Nucleus accumbens (tissue), 56 donors: Measurements from ENCODE around the gene PRICKLE2.

ENCODE experiments used
- DNase-seq, 56 donors: peaks; one replicate each; lab custom pipeline; 2025; lab: John Stamatoyannopoulos, UW

The PRICKLE2 gene

DNA sequence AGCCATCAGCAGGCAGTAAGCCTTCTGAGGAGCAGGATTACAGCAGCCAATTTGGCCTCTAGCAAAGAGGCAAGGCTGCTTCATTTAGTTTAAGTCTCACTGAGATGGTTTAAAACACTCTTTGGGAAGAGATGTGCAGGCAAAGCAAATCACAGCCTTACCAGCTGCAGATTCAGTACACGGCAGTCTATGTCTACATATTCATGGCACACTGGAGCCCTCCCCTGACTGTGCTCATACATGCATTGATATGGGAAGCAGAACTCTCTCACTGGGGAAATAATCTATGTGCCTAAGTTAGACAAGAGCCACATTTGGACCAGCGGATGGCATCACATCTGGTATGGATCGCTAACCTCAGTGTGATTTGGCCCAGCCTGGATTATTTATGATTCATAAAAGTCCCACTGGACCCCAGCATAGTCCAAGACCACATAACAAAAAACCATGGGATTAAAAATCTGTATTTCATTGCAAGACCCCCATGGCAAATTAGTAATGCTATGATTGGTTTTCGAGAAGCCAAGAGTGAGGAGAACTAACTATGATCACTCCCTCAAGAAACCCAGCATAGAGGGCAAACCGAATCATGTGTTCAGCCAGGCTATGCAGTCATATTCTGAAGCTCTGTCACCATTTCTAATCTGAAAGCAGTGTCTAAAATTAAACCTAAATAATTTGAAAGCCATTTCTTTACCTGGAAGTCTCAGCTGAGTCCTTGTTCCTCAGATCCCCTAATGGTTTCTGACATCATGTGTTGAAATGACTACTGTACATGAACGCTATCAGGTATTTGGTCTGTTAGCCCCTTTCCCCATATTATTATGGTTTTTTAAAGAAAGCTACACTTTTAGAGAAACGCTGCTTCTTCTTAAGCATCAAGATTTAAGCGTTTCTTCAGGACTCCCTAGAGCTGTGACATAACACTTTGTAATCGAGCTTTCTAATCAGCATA is 1.2 kb downstream of the PRICKLE2 start:
- DNase-seq: peak in 42 of 56 donors; percentile 3 to 81 (median 36)

DNA sequence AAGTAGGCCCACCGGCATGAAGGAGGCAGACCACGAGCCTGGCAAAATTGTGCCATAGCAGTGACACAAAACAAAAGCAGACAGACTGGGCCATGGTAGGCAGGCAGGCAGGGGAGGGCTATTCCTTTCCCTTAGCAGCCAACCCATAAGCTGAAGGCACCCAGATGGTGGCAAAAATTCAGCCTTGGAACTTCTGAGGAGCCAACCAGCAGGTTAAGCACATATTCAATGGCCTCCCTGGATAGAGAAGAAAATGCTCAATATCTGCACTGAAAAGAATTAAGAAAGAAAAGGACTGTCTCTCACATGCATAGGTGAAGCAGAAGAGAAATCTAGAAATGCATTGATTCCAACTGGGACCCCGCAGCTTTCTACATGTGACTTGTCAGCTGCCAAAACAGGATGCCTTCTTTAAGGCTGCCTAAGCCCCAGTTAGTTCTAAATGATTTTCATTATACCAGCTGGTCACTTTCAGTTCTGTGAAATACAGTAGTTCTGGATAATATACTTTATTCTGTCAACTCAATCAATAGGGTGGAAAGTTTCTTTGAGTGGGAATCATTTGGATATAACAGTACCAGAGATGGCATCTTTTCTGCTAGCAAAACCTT is 2.7 kb downstream of the PRICKLE2 start:
- DNase-seq: peak in 3 of 56 donors; percentile 12 to 29 (median 20)

DNA sequence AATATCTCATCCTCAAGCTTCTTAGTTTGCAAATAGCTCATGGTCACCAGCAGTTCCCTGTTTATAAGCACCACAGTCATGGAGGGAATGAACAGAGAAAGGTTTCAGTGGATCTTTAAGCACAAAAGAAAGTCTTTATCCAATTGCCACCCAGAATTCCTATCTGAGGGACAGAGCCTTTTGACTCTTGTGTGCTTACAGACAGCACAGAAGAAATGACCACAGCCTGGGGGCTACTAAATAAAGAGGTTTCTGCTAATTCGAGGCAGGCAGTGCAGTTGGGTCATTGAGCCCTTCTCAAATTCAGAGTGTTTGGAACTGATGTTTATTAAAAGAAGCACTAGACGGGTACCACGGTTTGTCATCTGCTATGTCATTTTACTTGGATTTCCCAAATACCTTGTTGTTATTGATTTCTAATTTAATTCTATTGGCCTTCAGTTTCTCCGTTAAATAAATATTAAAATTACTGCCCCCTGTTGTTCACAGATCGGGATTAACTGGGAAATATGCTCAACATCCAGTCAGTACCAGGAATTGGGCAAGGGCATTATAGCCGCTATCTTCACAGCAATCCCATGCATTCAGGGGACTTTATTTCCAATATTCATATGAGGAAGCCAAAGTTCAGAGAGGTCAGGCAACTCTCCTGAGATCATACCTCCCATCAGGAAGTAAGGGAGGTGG is 3.6 kb downstream of the PRICKLE2 start:
- peak in 1 of 56 donors; percentile 33 for DNase-seq

DNA sequence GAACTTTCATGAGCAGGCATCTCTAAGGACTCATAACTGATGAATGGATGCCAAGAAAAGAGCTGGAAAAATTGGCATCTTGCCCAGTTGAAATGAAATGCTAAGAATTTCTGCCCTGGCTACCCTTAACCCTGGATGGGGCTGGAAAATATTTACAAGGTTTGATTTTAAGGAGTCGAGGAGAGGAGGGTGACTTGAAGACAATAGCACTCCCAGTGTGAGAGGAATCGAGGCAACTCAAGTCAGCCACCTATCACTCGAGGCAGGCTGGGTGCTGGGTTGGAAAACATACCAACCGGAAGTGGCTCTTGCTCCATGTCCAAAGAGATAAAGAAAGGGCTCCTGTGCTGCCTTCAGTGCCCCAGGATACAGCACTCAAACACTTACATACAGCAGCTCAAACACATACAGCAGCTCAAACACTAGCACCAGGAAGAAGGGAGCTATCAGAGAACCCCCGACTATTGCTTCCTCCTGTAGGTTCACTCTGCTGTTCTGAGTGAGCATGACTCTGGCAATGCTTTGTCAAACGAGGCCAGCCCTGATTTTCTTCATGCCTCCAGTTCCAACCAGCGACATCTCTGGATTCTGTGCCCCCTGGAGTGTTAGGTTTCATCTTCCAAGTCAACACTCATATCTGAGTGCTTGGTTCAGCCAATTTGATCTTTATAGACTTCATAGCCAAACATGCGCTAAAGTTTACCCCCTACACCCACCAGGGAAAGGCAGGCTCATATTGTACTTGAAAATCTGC is 4.9 kb downstream of the PRICKLE2 start:
- no peak for DNase-seq

DNA sequence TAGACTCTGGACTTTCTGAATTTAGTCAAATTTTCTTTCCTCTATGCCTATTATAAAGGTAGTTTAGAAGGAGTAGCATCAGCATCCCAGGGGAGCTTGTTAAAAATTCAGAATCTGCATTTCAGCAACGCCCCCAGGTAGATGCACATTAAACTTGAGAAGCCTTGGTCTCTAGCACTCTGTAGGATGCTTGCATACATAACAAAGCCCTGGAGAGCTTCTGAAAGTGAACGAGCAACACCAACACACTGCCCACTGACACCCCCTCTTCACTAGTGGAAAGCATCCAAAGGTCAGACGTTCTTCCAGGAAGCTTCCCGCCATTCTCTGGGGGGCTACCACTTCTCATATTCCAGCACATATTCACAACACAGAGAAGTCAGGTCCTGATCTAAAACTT is 6.5 kb downstream of the PRICKLE2 start:
- no peak for DNase-seq

DNA sequence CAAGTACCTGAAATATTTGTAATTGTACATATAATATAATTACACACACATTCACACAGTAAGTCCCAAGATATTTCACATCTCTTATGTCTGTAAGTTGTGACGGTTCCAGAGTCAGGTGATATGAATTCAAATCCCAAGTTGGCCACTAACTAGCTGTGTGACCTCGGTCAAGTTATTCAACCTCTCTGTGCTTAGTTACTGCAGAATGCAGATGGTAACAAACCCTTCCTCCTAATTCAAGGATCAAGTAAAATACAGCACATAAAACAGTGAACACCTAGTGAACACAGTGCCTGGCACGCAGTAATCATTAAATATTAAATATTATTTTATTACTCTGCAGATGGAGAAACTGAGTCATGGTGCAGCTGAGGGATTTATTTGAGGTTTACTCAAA is 6.9 kb downstream of the PRICKLE2 start:
- DNase-seq: no peak

DNA sequence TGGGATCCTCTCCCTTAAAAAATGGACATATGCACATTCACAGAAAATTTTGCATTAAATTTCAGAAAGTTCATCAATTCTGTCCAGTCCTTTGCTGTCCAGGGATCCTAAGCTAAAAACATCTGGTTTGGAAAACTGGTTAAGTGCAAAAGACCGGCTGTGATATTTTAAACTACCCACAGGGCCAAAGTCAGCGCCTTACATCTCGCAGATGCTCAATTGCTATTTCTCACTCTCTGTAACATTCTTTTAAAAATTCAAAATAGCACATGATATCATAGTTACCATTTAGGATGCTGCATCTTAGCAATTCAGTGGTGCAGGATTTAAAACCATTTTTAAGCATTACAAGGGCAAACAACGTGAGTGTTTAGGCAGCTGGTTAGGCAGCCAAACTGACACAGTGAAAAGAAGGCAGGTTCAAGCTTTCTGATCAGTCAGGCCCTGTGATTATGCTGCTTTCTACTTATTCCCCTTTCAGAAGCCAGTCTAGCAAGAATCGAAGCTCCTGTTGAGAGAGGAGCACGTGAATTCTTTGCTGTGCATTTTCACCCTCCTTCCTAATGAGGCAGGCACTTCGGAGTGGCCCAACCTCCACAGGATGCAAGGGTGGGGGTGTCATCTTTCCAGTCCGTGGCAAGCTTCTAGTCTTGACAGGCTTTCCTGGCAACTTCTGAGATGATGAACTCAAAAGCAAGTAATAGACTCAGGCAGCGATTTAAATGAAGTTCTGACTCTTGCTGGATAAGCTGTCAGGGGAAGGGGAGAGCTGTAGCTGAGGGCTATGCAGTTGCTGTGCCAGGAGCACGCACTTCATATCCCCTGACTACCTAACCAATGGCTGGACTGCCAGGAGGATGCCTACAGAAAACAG is 8.8 kb downstream of the PRICKLE2 start:
- peak in 4 of 56 donors; percentile 7 to 23 (median 13) for DNase-seq

DNA sequence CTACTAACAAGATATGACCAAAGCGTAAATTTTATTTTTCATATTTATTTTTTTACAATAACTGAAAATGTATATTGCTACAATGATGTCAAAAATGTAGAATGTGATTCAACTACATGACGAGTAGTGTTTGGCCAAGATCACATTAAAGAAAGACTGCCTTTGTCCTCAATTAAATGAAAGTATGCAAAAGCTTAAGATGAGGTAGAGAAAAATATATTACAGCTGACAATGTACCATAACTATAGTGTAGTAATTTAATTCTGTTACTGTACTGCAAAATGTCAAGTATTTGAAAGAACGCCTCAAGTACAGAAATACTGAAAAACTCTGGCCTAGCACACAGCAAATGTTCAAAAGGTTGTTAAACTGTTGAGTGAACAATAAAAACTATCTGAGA is 9.7 kb downstream of the PRICKLE2 start:
- DNase-seq: no peak

DNA sequence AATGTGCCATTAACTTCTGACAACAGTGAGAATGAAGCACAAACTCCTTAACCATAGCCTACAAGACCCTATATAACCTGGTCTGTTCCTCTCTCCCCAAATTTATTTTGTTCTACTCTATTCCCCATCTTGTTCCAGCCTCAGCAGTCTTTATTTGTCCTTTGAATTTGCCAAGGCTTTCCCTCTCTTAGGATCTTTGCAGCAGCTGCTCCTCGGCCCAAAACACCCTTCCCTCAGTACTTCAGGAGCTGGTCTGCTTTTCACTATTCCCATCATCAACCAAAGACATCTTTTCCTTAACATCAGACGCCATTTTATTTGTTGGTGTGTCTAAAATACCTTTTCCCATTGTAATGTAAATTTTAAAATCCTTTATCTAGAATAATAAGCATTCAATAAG is 10.2 kb downstream of the PRICKLE2 start:
- no peak for DNase-seq

DNA sequence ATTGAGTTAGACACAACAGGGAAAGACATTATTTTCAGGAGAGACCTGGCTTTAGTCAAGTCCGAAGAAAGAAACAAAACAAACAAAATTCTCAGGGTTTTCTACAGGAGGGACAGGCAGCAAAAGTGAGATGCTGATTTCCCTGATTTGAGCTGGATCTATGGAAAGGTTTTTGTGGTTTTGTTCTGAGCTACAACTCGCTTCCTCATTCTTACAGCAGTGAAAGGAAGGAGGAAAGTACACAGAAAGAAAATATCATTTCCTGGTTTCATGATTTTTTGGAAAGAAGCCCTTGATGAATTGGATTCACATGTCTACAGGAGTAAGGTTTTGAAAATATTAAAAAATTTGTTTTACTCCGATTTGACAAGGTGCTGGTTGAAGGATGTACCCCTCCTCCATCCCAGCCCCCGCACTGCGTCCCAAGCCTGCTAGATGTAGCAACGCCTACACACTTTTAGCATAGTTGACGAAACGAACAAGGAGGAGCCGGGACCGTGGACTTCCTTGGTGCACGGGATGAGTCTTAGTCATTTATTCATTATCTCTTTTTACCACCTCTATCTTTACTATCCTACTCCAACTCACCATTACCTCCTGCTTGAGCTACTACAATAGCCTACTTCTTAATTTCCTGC is 10.8 kb downstream of the PRICKLE2 start:
- DNase-seq: peak in 20 of 56 donors; percentile 7 to 64 (median 18)

DNA sequence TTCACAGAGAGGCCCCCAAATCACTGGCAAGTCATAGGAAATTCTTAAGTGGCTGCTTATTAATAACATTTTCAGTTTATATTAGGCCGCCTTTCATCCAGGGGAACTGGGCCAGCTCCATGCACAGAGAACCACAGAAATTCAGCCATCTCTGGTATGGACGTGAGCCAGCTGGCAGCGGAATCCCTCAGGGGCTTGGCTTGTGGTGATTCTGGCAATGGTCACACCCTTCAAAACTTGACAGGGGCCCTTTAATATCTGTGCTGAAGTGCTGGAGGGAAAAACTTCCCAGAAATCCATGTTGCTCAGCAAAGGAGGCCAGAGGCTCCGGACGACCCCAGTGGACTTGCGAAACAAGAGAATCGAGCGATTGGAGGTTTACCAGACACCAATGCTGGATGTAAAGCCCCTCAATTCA is 11.3 kb downstream of the PRICKLE2 start:
- DNase-seq: peak in 10 of 56 donors; percentile 9 to 40 (median 30)

DNA sequence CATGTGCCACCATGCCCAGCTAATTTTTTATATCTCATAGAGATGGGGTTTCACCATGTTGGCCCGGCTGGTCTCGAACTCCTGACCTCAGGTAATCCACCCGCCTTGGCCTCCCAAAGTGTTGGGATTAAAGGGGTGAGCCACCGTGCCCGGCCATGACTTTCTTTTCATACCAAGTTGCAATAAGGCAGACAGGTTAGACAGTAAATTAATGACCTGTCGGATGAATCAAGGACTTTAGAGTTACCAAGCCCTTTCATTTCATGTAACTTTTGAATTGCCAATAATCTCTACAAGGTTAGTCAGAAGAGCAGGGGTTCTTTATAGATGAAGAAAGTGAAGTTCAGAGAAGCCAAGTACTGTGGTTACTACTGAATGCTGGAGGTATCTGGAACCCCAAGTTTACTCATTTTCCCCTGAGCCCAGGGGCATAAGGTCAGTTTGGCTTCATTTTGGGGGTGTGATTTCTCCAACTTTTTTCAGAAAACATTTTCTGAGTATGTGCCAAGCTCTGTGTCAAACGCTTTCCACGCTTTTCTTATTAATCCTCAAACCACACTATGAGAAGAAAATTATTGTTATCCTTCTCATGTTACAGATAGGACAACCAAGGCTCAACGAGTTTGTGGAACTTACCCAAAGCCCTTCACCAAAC is 11.9 kb downstream of the PRICKLE2 start:
- DNase-seq: no peak

DNA sequence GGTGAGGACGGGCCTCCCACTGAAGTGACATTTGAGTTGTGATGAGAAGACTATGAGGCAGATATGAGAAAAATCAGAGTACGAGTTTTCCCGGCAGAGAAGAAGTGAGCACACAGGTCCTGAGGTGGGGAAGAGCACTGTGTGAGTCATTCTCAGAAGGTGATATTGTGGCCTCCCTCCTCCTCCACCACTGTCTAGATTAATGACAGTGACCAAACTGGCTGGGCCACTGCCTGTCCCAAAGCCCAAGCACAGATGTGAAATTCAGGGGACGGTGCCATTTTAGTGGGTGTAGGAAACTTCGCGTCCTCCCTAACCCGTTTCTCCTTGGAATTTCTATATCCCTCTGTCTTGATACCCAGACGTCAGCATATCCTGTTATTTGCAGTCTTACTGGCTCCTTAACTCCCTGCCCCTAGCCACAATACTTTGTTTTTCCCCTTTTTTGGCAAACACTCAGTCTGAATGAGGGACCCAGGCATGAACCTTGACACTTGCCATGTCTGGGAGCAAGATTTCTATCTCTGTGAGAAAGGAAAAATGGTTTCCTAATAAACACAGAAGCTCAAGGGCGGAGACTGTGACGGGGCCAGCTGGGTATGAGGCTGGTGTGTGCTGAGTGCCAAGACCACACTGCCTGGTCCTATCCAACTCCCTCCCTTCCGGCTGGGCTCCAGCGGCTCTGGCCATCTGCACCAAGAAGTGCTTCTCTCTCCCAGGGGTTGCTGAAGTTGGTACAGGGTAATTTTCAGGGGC is 15.2 kb downstream of the PRICKLE2 start:
- peak in 49 of 56 donors; percentile 15 to 85 (median 60) for DNase-seq

DNA sequence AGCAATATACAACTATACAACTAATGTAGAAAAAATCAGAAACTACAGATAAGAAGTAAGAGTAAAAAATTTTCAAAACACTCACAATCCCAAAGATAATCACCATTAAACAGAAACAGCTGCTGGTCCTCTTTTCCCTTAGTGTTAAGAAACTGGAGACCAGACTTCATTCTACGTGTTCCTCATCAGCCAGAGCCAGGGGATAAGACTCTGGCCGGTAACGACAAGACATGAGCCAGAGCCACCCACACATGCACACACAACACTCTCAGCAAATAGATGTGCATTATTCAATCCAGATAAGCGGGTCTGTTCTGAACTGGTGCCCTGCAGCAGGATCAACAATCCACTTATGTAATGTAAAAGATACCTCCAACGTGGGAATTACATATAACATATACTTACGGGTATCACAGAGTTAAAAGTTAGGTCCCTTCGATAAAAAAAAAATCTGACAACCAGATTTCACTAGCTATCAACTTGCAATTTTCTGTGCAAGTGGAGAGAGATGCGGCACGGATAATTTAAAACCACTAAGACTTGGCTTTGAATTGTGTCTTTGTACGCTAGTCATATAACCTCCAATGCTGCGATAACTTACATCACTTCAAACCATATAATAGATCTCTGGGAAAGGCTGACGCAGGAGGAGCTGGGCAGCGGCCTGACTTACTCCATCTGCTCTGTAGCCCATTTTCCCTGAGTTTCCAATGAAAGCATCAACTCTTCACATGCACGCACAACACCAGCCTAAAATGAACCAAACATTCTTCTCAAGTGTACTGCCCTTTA is 17.8 kb downstream of the PRICKLE2 start:
- DNase-seq: no peak

DNA sequence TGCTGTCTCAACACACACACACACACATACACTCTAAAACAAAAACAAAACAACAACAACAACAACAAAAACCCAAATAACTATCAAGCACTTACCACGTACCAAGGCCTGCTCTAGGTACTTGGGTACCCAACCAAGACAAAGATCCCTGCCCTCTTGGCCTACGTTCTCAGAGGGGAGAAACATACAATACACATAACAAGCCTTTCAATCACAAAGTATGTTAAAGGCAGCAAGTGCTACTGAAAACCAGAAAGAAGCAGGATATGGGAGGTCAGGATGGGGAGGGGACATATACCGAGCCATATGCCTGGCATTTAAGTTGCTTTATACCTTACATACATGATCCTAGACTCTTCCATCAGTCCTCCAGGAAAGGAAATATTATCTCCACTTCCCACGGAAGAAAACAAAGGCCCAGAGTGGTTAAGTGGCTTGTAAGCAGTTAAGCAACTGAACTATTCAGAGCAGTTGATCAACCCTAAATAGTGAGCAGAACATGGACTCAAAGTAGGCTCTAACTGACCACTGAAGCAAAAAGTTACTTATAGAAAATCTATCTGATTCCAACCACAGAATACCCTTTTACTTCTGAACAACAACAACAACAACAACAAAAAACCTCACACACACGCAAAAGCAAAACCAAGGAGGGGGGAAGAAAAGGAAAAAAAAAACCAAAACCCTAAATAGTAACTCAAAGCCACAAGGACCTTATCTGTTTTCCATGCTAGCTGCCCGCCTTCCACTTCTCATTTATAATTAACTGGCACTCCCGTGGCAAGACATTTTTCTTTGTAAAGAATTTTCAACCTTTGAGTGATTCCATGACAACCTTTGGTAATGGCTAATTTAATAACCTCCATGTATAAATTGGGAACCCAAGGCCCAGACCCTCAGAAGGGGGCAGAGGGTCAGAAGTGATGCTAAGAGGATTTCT is 21.0 kb downstream of the PRICKLE2 start:
- DNase-seq: no peak

DNA sequence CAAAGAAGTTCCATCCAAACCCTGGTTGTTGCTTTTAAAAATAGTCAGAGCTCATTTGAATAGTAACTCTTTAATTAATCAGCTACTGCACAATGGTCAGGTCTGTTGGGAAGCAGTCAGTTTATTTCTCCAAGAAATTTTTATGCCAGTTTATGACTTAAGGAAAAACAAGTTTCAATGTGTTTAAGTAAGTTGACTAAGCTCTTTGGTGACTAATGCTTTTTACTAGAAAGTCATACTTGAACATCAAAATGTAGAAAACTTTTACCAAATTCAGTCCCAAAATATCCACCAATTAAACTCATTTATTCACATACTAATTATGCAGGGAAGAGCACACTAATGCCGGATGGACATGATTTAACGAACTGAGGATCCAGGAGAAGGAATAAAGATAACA is 22.1 kb downstream of the PRICKLE2 start:
- no peak for DNase-seq
